SIG-M5 (cell line): ENCODE measurements around the gene LIPN.

Experiments used
- DNase-seq: peaks from one replicate; lab custom pipeline; 2025; lab: John Stamatoyannopoulos, UW

LIPN gene

DNA sequence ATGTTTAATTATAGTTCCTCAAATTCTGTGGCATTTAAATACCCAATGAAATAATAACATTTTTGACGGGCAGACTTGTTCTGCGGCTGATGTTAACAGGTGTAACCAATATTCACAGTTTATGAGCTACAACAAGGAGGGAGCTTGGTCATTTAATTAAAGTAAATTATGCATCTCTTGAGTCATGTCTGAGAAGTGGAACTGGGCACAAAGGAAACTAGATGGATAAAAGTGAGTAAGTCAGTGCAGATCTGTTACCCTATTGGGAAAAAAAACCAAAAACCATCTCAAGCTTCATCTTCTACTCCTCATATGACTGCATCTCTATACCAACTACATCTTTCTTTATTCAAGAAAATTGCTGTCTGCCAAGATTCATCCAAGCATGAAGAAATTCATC is 67.9 kb downstream of the LIPN start:
- no peak for DNase-seq

DNA sequence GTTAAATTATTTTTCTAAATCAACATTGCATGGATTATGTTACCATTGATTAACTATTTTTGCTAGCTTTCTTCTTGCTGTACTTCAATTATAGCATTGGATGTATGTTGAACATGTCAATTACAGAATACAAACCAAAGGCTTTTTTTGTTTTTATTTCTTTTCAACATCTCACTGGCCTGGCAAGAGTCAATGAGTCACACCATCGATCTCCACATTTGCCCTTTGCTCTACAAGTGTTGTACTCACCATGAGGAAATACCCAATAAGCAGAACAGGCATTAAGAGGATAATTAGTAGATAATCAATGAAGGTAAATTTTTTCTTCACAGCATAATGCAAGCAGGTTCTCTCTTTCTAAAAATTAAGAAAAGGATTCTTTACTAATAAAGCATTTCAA is 68.5 kb downstream of the LIPN start:
- DNase-seq: no peak
